Right hindlimb (tissue), 1 donor: ENCODE data around the gene ASTN2.

Experiments used
- DNase-seq: peaks from one replicate; pipeline ENCODE4 v3.0.0-alpha.2; 2018

The ASTN2 gene

GRCh38 chr9:117008876-117009275 lies 406.0 kb downstream of the ASTN2 start:
- no peak for DNase-seq

- DNase-seq: no peak
Measured at GRCh38 chr9:117008461-117008860, 406.4 kb downstream of the ASTN2 start.

DNA sequence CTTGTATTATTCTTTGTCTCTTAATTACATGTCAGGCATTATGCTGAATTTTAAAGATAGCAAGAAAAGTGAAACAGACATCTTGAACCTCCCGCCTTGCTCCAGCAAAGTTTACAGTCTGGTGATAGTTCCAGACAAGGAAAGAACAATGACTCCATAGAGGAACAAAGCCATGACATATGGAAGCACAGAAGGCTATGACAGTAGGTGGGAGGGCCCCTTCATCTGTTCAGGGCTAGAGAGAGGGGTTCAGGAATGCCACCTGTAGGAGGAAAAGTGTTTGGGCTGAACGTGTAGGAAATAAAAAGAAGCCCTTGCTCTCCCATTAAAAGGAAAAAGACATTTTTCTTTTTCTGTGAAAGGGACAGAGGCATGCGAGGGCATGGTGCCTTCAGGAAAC lies 412.2 kb downstream of the ASTN2 start:
- DNase-seq: no peak

GRCh38 chr9:117000834-117001233 lies 414.0 kb downstream of the ASTN2 start:
- DNase-seq: no peak

GRCh38 chr9:117000196-117000723 lies 414.6 kb downstream of the ASTN2 start:
- no peak for DNase-seq

DNA sequence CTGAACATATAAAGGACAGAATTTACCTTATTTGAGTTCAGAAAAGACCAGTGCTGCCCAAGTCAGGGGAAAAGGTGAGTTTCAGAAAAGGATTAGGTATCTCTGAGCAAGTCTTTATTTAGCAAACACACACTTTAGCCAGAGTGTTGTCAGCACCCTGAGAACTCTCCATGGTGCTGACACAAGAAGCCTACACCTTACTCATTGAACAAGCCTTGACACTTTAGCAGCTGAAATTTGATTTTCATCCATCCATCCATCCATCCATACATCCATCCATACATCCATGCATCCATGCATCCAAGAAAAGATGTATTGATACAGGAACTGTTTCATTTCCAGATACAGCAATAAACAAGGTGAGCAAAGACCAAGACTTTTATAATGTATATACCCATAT lies 416.6 kb downstream of the ASTN2 start:
- peak; percentile 28 for DNase-seq

- DNase-seq: no peak
Measured at GRCh38 chr9:116992865-116993264, 422.0 kb downstream of the ASTN2 start.

DNA sequence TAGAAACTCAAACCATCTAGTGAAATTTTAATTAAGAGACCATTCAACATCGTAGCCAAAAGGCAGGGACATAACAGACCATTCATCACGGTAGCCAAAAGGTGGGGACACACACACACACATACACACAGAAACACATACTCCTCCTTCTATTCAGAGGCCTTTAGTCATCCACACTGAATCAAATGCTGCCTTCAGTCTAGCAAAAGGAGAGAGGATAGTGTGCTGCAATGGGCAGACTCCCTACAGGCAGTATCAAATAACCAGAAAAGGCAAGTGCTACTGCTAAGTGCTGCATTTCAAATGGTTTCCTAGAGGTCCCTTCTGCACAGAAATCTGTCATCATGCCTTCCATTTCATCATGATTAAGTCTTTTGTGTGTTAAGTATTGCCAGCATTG lies 423.8 kb downstream of the ASTN2 start:
- DNase-seq: no peak

DNA sequence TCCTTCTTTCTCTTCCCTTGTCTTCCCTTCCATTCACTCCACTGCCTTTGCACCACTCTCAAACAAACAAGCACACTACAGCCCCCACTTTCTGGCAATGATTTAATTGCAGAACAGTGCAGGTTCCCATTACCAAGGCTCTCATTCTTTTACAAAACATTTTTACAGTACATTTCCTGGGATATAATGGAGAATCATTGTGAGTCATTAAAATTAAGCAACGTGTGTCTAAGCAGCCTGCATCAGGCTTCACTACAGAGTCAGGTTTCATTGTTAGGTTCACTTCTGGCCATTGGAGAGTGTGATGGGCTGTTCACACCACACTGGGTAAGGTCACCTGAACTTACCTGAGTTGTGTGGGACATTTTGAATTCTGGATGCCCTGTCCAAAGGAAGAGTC lies 424.3 kb downstream of the ASTN2 start:
- DNase-seq: no peak

- DNase-seq: no peak
Measured at GRCh38 chr9:116987721-116988485, 427.0 kb downstream of the ASTN2 start.

- DNase-seq: no peak
Measured at GRCh38 chr9:116986015-116986414, 428.8 kb downstream of the ASTN2 start.

DNA sequence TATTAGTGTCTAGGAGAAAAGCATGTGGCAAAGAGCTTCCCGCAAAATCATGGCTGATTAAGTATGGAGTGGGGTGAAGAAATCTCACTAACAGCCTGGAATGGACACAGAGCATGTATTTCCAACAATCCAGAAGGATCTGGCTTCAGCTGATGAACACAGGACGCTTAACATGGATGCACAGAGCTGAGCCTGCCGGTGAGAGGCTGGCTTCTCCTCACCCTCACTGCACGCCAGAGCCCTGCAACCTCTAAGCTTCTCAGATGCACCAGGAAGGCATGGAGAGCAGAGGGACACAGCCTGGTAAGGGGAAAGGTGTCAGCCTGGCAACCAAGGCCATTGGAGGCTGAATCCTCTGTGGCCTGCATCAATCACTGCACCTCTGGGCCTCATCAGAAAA lies 429.3 kb downstream of the ASTN2 start:
- no peak for DNase-seq

GRCh38 chr9:116984111-116984510 lies 430.7 kb downstream of the ASTN2 start:
- DNase-seq: no peak

GRCh38 chr9:116980582-116981120 lies 434.2 kb downstream of the ASTN2 start:
- DNase-seq: no peak

DNA sequence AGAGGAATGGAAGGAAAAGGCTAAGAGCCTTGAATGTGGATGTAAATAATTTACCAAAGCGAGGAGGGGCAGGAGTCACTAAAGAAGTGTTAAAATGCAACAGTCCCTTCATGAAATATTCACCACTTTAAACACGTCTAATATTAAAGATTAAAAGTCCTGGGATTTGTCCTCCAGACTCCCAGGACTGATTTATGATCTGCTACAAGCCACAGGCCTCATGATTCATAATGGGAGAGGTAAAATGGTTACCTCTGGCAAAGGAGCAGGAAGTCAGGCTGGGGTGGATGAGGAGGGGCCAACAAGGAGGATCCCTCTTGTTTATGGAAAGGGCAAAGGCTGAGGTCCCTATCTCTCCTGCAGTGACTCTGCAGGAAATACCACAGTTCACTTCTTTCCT lies 435.4 kb downstream of the ASTN2 start:
- no peak for DNase-seq

DNA sequence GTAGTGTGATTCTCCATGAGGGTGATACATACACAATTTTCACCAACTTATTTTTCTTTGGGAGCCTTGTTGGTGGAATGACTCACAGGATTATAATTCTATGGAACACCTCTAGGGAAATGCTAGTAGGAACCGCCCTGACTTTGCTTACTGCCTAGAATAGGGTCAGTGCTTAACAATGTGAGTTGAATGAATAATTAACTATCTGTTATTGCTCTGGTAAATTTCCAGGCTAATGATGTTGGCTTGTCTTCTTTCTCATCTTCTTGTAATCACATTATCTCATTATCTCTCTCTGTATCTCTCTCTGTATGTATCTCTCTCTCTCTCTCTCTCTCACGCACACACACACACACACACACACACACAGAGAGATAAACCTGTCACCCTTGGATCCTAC lies 436.7 kb downstream of the ASTN2 start:
- no peak for DNase-seq

GRCh38 chr9:116975126-116975525 lies 439.7 kb downstream of the ASTN2 start:
- no peak for DNase-seq

GRCh38 chr9:116966199-116966598 lies 448.7 kb downstream of the ASTN2 start:
- no peak for DNase-seq

- DNase-seq: no peak
Measured at GRCh38 chr9:116964258-116964657, 450.6 kb downstream of the ASTN2 start.

DNA sequence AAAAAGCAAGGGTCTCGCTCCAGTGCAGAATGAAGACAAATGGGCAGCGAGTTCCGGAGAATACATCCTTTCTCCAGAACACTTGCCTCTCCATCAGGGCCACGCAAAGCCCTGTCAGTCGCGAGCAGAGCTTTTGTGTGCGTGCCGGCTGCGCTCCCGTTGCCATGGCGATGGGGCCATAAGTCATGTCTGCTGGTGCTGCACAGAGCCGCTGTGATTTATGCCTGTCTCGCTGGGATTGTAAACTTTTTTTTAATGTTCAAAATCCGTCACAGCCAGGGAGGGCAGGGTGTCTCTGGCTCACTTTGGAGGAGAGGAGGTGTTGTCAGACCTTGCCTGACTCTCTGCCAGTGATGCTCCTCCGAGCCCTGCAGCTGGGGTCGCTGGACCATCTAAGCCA lies 455.0 kb downstream of the ASTN2 start:
- DNase-seq: peak; percentile 27

DNA sequence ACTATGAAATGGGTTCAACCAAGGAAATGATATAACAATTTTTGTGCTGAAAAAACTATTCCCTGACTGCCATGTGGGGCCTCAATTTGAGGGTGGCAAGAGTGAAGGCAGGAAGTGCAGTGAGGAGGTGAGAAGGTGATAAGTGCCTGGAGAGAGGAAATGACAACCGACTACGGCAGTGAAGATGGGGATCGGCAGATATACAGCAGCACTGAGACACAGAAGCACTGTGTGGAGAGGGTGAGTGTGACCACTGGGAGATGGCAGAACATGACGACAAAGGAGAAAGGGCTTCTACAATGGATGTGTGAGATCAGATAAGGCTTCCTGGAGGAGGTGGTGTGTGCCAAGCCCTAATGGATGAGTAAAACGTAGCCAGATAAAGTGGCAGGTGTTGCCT lies 456.0 kb downstream of the ASTN2 start:
- no peak for DNase-seq

GRCh38 chr9:116954731-116955130 lies 460.1 kb downstream of the ASTN2 start:
- no peak for DNase-seq

DNA sequence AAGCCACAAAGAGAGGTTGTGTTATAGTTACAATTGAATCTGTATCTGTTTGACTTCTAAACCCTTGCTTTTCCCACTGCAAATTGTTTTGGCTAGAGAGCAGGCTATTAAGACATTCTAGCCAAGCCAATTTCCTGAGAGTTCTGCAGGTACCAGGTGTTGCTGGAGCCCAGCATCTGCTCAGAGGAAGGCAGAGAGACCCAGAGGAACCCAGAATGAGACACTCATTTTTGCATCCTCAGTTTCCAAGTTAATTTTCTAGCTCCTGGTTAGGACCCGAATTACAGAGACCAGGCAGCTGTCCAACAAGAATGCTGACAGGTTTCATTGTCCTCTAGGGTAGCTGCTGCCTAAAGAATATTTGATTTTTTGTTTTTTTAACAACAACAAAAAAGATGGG lies 461.6 kb downstream of the ASTN2 start:
- no peak for DNase-seq

- DNase-seq: no peak
Measured at GRCh38 chr9:116952436-116952810, 462.4 kb downstream of the ASTN2 start.
